Peyer's patch (tissue), 4 donors: ENCODE data around the gene GRM2.

Source experiments
- POLR2A ChIP-seq, 2 donors: fragments of 450-650 bp; IDR thresholded peaks; one replicate each; pipeline ENCODE4 v1.5.1; 2017; ENCODE audit warnings: antibody characterized with exemption in 2 of 2, mild to moderate bottlenecking in 2 of 2, moderate library complexity in 2 of 2
- TF ChIP-seq, protein P1 (sequence below), 6 experiments: fragments of 450-650 bp in 4 of 6; fragments of 200-600 bp in 2 of 6; sonication (generic) in 1 of 6; IDR thresholded peaks; one replicate each; pipeline ENCODE4 v1.5.1; 2017 to 2019; ENCODE audit warnings: antibody characterized with exemption in 6 of 6, mild to moderate bottlenecking in 3 of 6, moderate library complexity in 1 of 6

- no peak for TF ChIP-seq POLR2A (IDR thresholded peaks at IDR 0.05)
- TF ChIP-seq, protein P1, sequence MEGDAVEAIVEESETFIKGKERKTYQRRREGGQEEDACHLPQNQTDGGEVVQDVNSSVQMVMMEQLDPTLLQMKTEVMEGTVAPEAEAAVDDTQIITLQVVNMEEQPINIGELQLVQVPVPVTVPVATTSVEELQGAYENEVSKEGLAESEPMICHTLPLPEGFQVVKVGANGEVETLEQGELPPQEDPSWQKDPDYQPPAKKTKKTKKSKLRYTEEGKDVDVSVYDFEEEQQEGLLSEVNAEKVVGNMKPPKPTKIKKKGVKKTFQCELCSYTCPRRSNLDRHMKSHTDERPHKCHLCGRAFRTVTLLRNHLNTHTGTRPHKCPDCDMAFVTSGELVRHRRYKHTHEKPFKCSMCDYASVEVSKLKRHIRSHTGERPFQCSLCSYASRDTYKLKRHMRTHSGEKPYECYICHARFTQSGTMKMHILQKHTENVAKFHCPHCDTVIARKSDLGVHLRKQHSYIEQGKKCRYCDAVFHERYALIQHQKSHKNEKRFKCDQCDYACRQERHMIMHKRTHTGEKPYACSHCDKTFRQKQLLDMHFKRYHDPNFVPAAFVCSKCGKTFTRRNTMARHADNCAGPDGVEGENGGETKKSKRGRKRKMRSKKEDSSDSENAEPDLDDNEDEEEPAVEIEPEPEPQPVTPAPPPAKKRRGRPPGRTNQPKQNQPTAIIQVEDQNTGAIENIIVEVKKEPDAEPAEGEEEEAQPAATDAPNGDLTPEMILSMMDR (IDR thresholded peaks at IDR 0.05): no peak
These were observed 33.6 kb upstream of the GRM2 start for GRCh38 chr3:51673181-51673801.
